NCI-H2107 treated with DMSO at 0.1 percent for 48 hours (cell line): ENCODE data around the gene MBD3L3.
"Not testable (repeated sequence)": the region's sequence is repeated elsewhere in the genome, so short reads cannot be mapped to it uniquely, and the experiment has no call there.

Experiments used
- DNase-seq: peaks from one replicate; lab custom pipeline; 2025; ENCODE audit not compliant: unreplicated experiment; lab: John Stamatoyannopoulos, UW

MBD3L3 gene

GRCh38 chr19:7063764-7064418, 5.4 kb upstream of the MBD3L3 start:
- no peak for DNase-seq

DNA sequence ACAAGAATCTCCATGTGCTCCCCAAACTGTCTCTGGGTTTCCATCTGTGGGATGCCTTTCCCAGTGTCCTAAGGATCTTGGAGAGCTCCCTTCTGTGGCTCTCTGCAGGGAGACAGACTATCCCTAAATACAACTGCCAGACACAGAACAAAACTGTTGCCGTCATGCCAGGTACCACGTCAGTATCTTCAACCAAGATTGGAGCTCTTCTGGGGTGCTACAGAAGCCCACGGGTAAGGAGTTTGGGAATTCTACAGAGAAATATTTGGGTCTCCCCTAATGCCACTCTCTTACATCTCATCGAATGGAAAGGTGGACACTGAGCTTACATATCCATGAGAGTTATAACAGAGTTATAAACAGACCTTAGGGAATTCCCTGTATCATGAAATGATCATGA, 4.9 kb upstream of the MBD3L3 start:
- no peak for DNase-seq

GRCh38 chr19:7059977-7060376, 1.5 kb upstream of the MBD3L3 start:
- DNase-seq: not testable (repeated sequence)

- not testable (repeated sequence) for DNase-seq
Measured at GRCh38 chr19:7056371-7056770, 2.1 kb downstream of the MBD3L3 start.

DNA sequence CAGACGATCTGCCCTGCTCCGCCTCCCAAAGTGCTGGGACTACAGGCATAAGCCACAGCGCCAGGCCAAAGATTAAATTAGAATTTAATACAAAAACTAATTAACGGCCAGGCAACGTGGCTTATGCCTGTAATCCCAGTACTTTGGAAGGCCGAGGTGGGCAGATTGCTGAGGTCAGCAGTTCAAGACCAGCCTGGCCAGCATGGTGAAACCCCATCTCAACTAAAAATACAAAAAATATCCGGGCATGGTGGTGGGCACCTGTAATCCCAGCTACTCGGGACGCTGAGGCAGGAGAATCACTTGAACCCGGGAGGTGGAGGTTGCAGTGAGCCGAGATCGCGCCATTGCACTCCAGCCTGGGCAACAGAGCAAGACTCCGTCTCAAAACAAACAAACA, 2.8 kb downstream of the MBD3L3 start:
- not testable (repeated sequence) for DNase-seq

GRCh38 chr19:7054635-7055368, 3.7 kb downstream of the MBD3L3 start:
- not testable (repeated sequence) for DNase-seq

DNA sequence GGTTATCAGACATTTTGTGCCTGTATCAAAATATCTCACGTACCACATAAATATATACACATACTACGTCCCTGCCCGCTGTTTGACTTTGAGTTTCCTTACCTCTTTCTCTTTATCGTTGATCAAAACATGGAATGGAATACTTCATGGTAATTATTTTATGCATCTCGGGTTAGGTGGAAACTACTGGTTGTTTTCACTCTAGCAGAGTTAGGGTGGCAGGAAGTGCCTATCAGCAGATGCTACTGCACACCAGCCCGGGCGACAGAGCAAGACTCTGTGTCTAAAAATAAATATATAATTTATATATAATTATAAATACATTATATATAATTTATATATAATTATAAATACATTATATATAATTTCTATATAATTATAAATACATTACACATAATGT, 5.6 kb downstream of the MBD3L3 start:
- DNase-seq: not testable (repeated sequence)

DNA sequence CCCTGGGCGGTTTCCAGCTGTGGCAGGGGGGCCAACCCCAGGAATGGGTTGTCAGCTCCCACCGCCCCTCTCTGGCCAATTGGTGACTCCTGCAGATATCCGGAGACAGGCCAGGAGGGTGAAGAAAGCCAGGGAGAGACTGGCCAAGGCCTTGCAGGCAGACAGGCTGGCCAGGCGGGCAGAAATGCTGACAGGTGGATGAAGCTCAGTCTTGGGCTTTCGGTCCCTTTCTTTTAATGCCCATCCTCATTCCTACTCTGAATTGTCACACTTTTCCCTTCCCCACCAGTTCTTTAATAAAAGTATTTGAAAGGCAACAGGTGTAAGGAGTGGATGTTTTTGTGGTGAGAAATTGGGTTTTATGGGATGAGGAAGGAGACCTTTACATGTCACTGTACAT, 7.1 kb downstream of the MBD3L3 start:
- DNase-seq: not testable (repeated sequence)

GRCh38 chr19:7049021-7049420, 9.5 kb downstream of the MBD3L3 start, which contains the start of gene MBD3L2:
MBD3L2 (plus strand) TSS chr19:7049321; CDS start chr19:7049374, 53 bp downstream.
- DNase-seq: not testable (repeated sequence)

DNA sequence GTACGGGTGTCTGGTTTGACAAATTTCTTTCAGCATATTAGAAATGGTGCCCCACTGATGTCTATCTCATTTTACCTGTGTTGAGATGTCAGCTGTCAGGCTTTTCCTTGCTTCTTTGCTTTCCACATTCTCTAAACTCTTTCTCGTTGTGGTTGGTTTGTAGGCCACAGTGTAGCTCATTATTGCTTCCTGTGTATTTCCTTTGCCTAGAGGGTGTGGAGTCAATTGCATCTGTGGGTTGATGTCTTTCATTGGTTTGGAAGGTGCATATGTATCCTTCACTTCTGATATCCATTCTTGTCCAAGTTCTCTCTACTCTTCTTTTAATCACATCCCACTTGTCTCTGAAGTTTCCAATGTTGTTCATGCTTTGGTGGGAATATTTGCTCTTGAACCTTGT, 16.9 kb downstream of the MBD3L3 start:
- DNase-seq: not testable (repeated sequence)

- DNase-seq: not testable (repeated sequence)
Measured at GRCh38 chr19:7040079-7040478, 18.4 kb downstream of the MBD3L3 start, which contains the start of gene MBD3L4. MBD3L4 (minus strand) TSS chr19:7040179; CDS start chr19:7040144, 35 bp downstream.

DNA sequence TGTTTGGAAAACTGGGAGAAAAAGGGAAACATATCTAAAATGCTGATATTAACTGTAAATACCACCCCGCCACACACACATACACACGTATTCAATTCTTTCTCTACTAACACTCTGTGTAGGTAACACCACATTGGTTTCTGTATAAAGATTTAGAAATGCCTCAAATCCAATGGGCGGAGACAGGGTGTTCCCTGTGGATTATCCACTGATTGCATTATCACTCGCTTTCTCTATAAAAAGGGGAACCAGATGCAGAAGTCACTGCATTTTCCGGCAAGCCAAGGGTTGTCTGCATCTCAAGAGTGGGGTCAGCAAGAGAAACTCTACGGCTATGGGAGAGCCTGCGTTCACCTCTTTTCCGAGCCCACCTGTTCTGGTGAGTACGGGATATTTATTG, 28.2 kb downstream of the MBD3L3 start, which contains the start of gene MBD3L5:
Gene MBD3L5 (plus strand): TSS at position 301 of the 400 bp plus-strand sequence. CDS start 34 bp downstream, at position 335.
- not testable (repeated sequence) for DNase-seq

- not testable (repeated sequence) for DNase-seq
Measured at GRCh38 chr19:7028790-7029189, 29.7 kb downstream of the MBD3L3 start.

DNA sequence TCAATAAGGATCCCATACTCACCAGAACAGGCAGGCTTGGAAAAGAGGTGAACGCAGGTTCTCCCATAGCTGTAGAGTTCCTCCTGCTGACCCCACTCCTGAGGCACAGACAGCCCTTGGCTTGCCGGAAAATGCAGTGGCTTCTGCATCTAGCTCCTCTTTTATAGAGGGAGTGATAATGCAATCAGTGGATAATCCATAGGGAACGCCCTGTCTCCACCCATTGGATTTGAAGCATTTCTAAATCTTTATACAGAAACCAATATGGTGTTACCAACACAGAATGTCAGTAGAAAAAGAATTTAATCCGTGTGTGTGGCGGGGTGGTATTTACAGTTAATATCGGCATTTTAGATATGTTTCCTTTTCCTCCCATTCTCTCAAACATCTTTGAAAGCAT, 37.1 kb downstream of the MBD3L3 start, which contains the start of gene MBD3L2B:
Gene MBD3L2B (minus strand): TSS at position 101 of the 400 bp plus-strand sequence. CDS start 34 bp downstream, at position 67.
- not testable (repeated sequence) for DNase-seq

- no peak for DNase-seq
Measured at GRCh38 chr19:7018828-7019227, 39.6 kb downstream of the MBD3L3 start.

DNA sequence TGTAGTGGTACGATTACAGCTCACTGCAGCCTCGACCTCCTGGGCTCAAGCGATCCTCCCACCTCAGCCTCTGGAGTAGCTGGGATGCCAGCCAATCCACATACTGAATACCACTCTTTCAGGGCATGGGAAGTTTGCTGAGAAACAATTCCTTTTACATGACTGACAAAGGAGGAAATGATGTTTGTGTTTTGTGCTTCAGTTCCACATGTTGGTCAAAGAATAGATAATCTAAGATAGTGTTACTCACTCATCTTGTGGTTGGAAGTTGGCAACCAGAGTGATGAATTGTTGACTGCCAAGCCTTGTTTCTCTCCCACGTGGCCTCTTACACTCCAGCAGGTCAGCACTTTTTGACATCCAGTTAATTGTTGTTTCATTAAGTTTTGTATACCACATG, 44.8 kb downstream of the MBD3L3 start:
- DNase-seq: no peak

DNA sequence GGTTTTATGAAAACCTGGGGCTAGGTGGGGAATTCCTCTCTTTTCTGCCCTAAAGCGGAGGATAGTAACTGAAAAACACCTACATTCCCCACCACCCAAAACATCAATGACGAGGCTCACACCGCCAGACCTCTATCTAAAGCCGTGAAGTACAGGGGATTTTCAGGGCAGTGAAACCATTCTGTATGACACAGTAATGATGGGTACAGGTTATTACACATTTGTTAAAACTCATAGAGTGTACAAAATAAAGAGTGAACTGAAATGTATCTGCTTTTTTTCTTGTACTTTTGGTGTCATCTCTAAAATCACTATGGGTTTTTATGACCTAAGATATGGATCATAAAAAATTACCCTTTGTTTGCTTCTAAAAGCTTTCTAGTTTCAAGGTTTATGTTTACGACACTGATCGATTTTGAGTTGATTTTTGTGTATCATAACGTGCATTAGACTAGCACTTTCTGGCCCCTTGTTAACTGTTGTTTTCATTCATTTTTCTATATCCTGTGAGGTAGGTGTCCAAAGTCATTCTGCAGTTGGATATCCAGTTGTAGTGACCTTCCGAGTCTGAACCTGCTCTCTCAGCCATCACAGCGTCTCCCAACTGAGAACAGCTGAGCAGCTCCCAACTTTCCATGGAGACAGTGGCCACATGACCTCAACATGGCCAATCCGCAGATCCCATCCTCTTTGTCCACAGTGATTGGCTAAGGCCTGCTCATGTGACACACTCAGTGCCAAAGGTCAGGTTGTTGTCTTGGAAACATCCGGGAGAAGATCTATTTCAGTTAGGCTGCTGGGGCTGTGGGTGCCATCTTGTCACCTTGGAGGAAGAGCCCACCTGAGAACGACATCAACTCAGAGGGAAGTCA, 47.5 kb downstream of the MBD3L3 start:
- no peak for DNase-seq

- no peak for DNase-seq
Measured at GRCh38 chr19:7007859-7008258, 50.6 kb downstream of the MBD3L3 start.
